Kidney epithelial cell (primary cell): ENCODE measurements around the gene FAM118A. TPM values are rescaled to one million over a fixed set of nuclear protein-coding genes. Genes with fewer than 3 reads are reported as not detected.
A peak's percentile ranks its signal among the peaks of the same experiment; 100 is the strongest.

ENCODE experiments used
- DNase-seq: peaks from one replicate; pipeline ENCODE4 v3.0.0-alpha.2; 2010; ENCODE audit warnings: low read depth
- H3K27me3 ChIP-seq: 2 replicates; pipeline ENCODE4 v1.6.0; 2011; ENCODE audit warnings: low read length; ENCODE audit not compliant: control insufficient read depth, insufficient read depth
- H3K36me3 ChIP-seq: 2 replicates; pipeline ENCODE4 v1.5.1; 2011; ENCODE audit warnings: low read length; ENCODE audit not compliant: control insufficient read depth, insufficient read depth
- H3K4me3 ChIP-seq: 2 replicates; pipeline ENCODE4 v1.5.1; 2011; ENCODE audit warnings: low read depth, mild to moderate bottlenecking, control low read depth, low read length
- total RNA-seq: library from RNA; depleted of rRNA; stranded (reverse); fragments of >200 nt; gene quantifications from 2 replicates; pipeline ENCODE4 v1.2.3, GENCODE V29; 2015
- TF ChIP-seq, protein P1 (sequence below): IDR thresholded peaks from 2 replicates; pipeline ENCODE4 v1.5.1; 2011; ENCODE audit warnings: mild to moderate bottlenecking, moderate library complexity, low read length, control low read depth, inconsistent platforms; ENCODE audit not compliant: insufficient read depth, poor library complexity, severe bottlenecking

Gene FAM118A
- total RNA-seq, 1 donor from 2014 or later = 15.3 TPM

DNA sequence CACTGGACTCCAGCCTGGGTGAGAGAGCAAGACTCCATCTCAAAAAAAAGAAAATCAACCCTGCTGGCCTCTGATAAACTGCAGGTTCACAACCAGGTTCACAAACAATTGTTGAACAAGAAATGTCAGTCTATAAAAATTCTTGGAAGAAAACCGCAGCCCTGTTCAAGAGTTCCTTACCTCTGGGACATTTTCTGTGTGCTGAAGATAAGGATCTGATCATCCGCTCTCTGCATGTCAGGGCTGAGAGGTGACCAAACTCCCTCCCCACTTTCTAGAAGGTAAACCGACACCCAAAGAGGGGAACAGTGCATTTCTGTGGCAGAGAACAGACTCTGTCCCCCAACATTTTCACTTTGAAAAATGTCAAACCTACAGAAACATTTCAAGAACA lies 29.1 kb upstream of the FAM118A start:
- TF ChIP-seq, protein P1, sequence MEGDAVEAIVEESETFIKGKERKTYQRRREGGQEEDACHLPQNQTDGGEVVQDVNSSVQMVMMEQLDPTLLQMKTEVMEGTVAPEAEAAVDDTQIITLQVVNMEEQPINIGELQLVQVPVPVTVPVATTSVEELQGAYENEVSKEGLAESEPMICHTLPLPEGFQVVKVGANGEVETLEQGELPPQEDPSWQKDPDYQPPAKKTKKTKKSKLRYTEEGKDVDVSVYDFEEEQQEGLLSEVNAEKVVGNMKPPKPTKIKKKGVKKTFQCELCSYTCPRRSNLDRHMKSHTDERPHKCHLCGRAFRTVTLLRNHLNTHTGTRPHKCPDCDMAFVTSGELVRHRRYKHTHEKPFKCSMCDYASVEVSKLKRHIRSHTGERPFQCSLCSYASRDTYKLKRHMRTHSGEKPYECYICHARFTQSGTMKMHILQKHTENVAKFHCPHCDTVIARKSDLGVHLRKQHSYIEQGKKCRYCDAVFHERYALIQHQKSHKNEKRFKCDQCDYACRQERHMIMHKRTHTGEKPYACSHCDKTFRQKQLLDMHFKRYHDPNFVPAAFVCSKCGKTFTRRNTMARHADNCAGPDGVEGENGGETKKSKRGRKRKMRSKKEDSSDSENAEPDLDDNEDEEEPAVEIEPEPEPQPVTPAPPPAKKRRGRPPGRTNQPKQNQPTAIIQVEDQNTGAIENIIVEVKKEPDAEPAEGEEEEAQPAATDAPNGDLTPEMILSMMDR = no peak
- Histone ChIP-seq H3K4me3 (no peak overlapping the region), H3K36me3 (no peaks in the 10 kb centered on the region), H3K27me3 (peaks cover 12% of the 10 kb centered on the region)
- no peak for DNase-seq

DNA sequence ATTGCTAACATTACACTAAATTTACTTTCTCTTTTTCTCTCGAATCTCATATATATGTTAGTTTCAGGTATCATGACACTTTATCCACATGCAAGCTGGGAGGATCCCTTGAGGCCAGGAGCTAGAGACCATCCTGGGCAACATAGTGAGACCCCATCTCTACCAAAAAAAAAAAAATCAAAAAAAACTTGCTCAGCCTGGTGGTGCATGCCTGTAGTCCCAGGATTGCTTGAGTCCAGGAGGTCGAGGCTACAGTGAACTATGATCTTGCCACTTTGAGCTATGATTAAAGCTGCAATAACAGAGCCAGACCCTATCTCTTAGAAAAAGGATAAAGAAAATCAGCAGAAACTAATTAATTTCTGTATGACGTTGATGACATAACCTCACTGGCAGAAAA lies 28.7 kb upstream of the FAM118A start:
- TF ChIP-seq, protein P1 = no peak
- Histone ChIP-seq H3K4me3 (no peak overlapping the region), H3K27me3 (peaks cover 17% of the 10 kb centered on the region), H3K36me3 (no peaks in the 10 kb centered on the region)
- no peak for DNase-seq

DNA sequence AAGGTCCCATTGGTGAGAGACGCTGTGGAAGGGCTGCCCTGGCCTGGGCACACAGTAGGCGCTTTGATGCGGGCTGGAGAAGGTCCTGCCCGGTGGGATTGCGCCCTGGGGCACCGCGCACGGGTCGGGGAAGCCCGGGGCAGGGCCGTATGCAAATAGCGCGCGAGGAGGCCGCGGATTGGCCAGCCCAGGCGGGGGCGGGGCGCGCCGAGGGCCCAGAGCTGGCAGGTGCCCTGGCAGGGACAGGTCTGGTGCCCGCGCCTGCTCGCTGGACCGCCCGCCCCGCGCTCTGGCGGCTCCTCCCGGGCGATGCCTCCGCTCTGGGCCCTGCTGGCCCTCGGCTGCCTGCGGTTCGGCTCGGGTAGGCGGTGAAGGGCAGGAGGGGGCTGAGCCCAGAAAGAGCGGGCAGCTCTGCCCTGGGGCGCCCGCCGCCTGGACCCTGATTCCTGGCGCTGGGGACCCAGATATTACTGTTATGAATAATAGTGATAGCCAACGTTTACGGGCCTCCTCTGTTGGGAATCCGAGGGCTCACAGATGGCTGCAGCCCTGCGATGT lies 24.9 kb upstream of the FAM118A start, which contains the start of gene UPK3A:
TSS of gene UPK3A (plus strand) at position 245 of the 558 bp plus-strand sequence. CDS start at position 310, 65 bp downstream.
- no peak for DNase-seq
- H3K4me3 ChIP-seq = peak within 1 kb of the TSS; percentile 1
- no peaks in the 10 kb centered on the region for H3K36me3 ChIP-seq
- peaks cover 22% of the 10 kb centered on the region for H3K27me3 ChIP-seq
- TF ChIP-seq, protein P1 = no peak

DNA sequence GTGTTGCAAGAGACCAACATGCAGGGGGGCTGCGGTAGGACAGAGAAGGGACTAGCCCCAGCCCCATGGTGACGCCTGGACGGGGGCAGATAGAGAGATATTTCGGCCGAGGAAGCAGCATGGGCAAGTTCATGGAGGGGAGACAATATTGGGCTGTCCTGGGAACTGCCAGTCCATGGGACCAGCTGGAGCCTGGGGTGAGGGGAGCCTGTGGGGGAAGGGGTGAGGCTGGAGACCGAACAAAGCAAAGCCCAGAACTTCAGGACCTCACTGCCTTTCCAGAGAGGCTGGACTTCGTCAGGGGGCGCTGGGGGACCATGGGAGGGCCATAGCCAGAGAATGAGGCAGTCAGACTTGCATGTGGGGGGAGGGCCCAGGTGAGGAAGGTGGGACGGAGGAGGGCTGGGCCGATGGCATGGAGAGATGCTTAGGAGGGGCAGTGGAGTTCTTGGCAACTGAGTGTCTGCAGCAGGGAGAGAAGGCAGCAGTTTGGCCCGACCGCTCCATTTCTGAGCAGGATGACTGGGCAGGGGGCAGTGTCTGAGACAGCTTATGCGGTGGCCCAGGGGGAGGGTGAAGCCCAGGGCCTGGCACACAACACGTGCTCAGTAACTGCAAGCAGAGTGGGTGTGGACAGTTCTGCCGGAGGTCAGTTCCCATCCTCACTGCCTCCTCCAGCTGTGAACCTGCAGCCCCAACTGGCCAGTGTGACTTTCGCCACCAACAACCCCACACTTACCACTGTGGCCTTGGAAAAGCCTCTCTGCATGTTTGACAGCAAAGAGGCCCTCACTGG lies 24.3 kb upstream of the FAM118A start:
- TF ChIP-seq, protein P1 = no peak
- Histone ChIP-seq H3K4me3 (no peak overlapping the region), H3K36me3 (no peaks in the 10 kb centered on the region), H3K27me3 (peaks cover 22% of the 10 kb centered on the region)
- no peak for DNase-seq

- TF ChIP-seq, protein P1 = no peak
- Histone ChIP-seq H3K36me3 (no peaks in the 10 kb centered on the region), H3K27me3 (peaks cover 22% of the 10 kb centered on the region), H3K4me3 (no peak overlapping the region)
- DNase-seq = no peak
These were observed 22.7 kb upstream of the FAM118A start for GRCh38 chr22:45286854-45287551.
